HG03520 (cell line): ENCODE results near the gene CACNA1D.

Source experiments
- ATAC-seq: cut with Tn5 transposase; IDR thresholded peaks from one replicate; pipeline ENCODE4 v1.9.1; 2021; ENCODE audit warnings: mild to moderate bottlenecking, moderate library complexity; ENCODE audit not compliant: unreplicated experiment

CACNA1D gene

GRCh38 chr3:53775018-53775417 is 280.6 kb downstream of the CACNA1D start:
- no peak for ATAC-seq

GRCh38 chr3:53775834-53776251 is 281.4 kb downstream of the CACNA1D start:
- ATAC-seq = no peak

DNA sequence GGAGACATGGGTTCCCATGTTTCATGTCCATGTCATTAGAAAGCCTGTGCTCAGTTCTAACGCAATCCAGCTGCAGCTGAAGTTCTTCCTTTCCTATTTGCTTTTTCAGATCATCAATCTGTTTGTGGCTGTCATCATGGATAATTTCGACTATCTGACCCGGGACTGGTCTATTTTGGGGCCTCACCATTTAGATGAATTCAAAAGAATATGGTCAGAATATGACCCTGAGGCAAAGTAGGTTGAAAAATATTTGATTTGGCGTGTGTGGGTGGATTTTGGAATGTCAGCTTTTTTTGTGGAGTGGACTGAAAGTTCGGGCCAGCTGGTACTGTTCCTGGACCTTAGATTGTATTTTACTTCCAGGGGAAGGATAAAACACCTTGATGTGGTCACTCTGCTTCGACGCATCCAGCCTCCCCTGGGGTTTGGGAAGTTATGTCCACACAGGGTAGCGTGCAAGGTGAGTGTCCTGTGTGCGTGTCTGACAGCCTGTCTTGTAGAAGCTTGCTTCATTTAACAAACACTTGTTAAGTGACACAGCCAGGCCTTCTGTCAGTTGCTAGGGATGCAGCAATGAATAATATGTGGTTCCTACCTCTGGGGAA is 282.2 kb downstream of the CACNA1D start:
- no peak for ATAC-seq

- no peak for ATAC-seq
Measured at GRCh38 chr3:53777468-53777867, 283.1 kb downstream of the CACNA1D start.

- ATAC-seq = no peak
Measured at GRCh38 chr3:53778153-53778552, 283.7 kb downstream of the CACNA1D start.

DNA sequence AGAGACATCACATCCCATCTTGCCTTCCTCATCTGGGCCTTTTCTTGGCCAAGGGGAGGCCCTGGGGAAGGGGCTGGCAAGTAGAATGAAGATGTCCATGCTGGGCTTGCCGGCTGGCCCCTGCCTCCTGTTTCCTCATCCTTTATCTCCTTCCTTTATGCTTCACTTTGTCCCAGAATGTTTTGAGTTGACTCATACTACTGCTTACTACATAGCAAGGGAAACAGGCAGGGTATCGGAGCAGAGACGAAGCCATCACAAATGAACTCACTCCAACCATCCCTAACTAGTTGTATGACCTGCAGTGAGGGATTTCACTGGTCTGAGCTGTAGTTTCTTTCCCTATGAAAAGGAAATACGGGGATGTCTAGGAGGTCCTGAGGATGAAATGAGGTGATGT is 285.8 kb downstream of the CACNA1D start:
- ATAC-seq = no peak

DNA sequence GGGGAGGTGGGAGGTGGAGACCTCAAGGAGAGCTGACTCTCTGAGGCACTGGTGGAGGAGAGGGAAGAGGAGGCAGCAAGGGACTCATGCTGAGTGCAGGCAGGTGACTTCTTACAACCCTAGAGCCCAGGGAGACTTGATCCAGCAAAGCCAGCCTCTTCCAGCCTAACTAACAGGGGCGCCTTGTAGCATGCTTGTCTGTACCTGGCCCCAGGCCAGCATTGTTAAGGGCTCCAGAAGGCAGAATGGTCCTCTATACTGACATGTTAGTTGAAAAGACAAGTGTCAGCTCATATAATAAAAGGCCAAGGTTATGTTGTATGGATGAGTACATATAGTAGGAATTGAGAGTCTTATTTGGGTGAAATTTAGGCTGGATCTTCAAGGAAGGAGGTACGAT is 286.4 kb downstream of the CACNA1D start:
- ATAC-seq = no peak

DNA sequence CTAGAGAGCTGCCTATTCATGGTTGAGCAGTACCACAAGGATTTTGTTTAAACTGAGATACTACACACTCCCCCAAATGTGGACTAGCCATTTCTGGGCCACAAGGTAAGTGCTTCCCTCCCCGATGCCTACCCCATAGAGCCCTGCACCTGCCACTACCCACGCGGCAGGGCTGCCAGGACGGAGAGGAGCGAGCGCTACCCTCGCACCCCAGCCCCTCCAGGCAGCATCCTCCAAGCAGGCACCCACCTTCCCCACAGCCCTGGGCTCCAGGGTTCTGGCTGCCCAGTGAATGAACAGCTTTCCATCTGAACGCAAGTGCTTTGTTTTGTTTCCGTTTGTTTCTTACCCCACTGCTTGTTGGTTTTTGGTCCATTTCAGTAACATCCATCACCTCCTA is 292.6 kb downstream of the CACNA1D start:
- ATAC-seq = no peak

- ATAC-seq = no peak
Measured at GRCh38 chr3:53788038-53788437, 293.6 kb downstream of the CACNA1D start.

GRCh38 chr3:53789459-53789858 is 295.0 kb downstream of the CACNA1D start:
- ATAC-seq = no peak

DNA sequence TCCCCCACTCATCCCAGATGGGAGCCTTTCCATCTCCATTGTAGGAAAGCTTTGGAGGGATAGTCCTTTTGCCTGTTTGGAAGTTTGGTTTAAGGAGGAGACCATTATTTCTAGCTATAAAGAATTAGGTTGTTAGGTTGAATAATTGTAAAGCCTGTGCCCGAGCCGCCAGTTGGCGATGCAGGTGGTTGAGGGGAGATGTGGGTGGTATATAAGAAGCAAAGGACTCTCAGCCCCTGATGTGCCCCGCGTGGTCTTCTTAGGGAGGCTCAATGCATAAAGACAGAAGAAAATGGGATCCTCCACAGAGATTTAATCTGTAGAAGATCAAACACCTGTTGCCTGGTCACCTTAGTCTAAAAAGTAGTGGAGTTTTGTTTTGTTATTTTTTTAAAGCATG is 296.1 kb downstream of the CACNA1D start:
- ATAC-seq = no peak

DNA sequence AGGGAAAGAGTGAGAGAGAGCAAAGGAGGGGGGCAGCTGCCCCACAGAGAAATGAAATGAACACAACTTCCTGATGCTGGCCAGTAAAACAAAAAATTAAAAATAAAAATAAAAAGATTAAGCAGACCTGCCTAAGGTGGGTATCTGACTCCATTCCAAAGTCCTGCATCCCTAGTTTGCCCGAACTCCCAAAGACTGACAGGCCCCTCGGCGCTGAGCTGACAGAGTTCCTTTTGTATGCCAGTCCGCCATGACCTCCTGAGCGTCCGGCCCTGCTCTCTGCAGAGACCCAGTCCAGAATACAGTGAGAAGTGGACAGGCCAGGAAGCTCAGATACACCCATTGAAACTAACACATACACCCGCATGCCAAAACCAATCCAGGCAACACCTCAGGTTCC is 296.9 kb downstream of the CACNA1D start:
- ATAC-seq = no peak

DNA sequence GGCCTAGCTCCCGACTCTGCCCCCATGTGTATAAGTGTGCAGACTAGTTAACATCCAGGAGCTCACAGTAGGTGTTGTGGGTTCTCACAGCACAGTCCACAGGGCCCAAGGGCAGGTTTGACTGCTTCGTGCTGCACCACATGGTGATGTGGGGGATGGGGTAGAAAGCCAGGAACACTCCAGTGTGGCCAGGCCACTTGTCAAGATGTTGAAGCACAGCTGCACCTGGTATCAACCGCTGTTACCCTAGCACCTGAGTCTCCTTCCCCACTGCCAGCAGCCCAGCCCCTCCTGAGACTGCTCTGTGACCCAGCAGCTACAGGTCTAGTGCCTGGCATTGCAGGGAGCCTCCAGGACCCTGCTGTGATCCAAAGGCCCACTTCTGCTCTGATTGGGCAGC is 298.5 kb downstream of the CACNA1D start:
- ATAC-seq = no peak

- no peak for ATAC-seq
Measured at GRCh38 chr3:53794597-53794996, 300.2 kb downstream of the CACNA1D start.

- ATAC-seq = no peak
Measured at GRCh38 chr3:53795176-53795575, 300.8 kb downstream of the CACNA1D start.

- ATAC-seq = no peak
Measured at GRCh38 chr3:53795789-53796560, 301.6 kb downstream of the CACNA1D start.

DNA sequence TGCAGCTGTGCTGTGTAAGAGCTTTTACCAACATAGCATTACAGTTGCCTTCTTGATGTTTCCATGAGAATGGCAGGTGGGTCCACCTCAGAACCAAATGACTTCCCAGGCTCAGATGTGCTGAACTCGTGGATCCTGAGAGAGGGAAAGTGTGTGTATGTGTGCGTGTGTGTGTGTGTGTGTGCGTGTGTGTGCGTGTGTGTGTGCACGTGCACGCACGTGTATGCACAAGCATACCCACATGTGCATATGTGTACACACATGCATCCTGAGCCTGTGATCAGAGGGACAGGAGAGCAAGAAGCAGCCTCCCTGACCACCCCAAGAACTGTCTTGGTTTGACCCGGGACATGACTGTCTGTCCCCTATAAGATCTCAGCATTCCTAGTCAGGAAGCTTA is 303.7 kb downstream of the CACNA1D start:
- no peak for ATAC-seq

DNA sequence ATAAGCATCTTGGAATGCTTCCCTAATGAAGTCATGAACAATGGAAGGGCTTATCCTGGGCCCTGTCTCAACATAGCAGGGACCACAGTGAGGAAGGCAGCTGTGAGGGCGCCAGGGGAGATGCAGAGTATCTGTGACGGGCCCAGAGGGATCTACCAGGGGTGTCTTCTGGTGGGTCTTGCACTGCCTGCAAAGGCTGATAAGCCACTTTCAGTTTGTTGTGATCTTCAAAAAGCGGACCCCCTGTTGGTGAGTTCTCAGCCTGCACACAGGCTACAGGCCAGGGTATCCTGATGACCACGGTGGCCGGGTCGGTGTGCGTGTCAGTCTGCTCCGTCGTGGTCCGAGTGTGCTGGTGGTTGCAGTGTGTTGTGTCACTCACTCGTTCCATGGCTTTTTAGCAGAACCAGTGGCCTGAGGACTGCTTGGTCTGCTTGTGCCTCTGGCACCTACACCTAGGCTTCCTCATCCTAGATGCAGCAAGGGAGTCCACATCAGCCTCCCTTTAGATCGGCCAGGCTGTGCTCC is 305.0 kb downstream of the CACNA1D start:
- ATAC-seq = no peak

GRCh38 chr3:53800041-53800906 is 305.9 kb downstream of the CACNA1D start:
- ATAC-seq = no peak

DNA sequence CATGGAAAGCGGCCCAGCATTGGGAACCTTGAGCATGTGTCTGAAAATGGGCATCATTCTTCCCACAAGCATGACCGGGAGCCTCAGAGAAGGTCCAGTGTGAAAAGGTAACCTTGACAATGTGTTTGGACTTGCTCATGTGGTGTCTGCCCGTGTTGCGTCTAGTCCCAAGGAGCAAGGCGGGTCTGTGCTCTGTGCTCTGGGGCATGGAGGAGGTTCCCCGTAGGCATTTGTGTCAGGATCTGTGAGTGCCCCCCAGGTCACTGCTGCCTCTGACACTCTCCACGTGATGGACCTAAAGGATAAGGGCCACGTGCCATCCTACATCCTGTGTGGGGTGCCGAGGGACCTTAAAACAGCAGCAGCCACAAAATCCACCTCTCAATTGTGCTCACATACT is 306.9 kb downstream of the CACNA1D start:
- no peak for ATAC-seq

DNA sequence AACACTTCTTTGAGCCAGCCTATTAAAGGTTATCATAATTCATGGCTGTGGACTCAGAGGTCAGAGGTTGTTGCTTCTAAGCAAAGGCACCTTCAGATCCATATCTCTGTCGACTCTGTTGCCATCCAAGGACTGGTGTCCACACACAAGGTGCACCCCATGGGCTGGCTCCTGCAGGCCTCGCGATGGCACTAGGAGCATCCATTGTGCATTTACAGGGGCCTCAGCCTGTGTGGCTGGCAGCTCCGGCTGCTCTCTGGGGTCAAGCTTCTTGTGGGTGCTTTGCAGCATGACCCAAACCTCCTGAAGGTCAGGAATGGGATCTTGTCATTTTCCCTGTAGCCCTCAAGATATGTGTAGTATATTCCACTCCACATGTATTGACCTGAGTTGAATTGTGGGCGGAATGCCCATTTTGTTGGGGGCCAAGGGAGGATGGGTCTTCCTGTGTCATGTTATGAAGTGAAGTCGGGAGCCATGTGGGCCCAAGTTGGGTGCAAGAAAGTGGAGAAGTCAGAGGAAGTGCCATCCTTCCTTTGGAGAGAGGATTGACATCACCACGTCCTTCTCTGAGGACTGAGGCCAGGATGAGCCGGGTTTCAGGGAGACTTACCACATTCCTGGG is 308.0 kb downstream of the CACNA1D start:
- no peak for ATAC-seq
